Activated gamma-delta T cell (primary cell): Measurements from ENCODE around the gene SPANXA2.
"Not testable (repeated sequence)": the region's sequence is repeated elsewhere in the genome, so short reads cannot be mapped to it uniquely, and the experiment has no call there.

Source experiments
- DNase-seq: peaks from one replicate; lab custom pipeline; 2025; lab: John Stamatoyannopoulos, UW
- total RNA-seq, 2 donors: gene quantifications; one replicate each; lab custom pipeline; 2026; lab: John Stamatoyannopoulos, UW

SPANXA2 gene
- 0 reads per million in 2 donors for total RNA-seq

- not testable (repeated sequence) for DNase-seq
Measured at GRCh38 chrX:141589408-141589807, at the start of gene SPANXA2. TSS of gene SPANXA2 (plus strand) at chrX:141589708. CDS start at chrX:141589768, 60 bp downstream.

DNA sequence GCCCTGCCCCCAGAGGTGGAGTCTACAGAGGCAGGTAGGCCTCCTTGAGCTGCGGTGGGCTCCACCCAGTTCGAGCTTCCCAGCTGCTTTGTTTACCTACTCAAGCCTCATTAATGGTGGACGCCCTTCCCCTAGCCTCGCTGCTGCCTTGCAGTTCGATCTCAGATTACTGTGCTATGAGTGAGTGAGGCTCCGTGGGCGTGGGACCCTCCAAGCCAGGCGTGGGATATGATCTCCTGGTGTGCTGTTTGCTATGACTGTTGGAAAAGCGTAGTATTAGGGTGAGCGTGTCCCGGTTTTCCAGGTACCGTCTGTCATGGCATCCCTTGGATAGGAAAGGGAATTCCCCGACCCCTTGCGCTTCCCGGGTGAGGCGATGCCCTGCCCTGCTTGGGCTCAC lies 47.0 kb upstream of the SPANXA2 start:
- DNase-seq = not testable (repeated sequence)

DNA sequence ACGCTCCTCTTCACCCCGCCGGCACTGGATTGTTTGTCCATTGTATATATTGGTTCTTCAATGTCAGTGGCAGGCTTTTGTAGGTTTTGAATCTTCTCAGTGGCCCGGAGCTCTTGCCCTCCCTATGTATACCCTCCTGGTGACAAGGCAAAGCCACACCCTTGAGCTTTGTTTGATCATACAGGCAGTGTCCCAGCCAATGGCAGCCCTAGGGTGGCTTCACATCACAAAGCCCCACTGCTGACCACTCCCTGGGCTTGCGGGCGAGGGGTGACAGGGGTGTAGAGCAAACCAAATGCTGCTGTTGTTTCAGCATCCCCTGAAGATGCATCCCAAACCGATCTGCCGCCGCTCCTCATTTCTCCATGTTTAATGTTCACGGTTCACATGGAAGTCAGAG lies 4.9 kb upstream of the SPANXA2 start, which contains the start of gene SPANXA1:
SPANXA1 (minus strand) TSS at position 101 of the 400 bp plus-strand sequence; CDS start at position 41, 60 bp downstream.
- not testable (repeated sequence) for DNase-seq

- DNase-seq = no peak
Measured at GRCh38 chrX:141609111-141609510, 19.6 kb downstream of the SPANXA2 start.

DNA sequence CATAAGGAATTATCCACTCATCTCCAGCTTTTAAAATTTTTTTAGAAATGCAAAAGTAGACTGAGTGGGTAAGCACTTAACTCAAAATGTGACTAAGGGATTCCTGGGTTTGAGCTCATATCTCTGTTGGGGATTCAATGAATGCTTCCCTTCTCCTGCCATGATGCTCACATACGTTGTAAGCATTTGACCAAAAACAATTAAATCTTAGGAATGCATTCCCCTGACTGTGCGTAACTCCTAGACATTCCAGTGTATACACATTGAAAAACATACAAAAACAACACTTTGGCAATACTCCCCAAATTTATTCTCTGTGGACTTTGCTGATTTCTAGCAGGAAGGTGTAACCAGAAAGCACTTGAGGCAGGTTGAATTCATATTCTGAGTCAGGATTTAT lies 29.8 kb downstream of the SPANXA2 start:
- DNase-seq = no peak

DNA sequence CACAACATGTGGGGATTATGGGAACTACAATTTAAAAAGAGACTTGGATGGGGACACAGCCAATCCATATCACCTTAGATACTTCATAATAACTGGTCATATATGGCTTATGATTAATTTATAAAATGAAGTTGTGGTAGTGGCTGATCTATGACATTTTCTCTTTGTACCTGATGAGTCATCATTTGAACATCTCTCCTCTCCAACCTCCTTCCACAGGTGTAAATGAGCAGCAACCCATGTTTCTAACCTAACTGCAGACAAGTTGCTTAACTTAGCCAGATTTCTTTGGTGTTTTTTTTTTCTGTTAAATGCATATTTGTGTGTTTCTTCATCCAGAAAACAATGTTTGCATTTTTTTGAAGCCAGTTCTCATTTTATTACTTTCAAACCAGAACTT lies 42.6 kb downstream of the SPANXA2 start:
- DNase-seq = no peak

DNA sequence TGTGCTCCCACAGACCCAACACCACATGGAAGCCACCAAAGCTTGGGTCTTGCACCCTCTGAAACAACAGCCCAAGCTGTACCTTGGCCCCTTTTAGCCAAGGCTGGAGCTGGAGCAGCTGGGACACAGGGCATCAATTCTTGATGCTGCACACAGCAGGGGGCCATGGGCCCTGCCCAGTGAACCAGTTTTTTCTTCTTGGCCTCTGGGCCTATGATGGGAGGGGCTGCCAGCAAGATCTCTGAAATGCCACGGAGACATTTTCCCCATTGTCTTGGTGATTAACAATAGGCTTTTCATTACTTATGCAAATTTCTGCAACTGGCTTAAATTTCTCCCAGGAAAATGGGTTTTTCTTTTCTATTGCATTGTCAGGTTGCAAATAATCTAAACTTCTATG lies 49.0 kb downstream of the SPANXA2 start:
- no peak for DNase-seq
